IPS-20b (cell line): ENCODE results near the gene DARS1.

Experiments
- H3K27ac ChIP-seq: one replicate; pipeline ENCODE4 v1.5.1; 2013; ENCODE audit warnings: low read length
- H3K27me3 ChIP-seq: 2 replicates; pipeline ENCODE4 v1.6.1; 2013; ENCODE audit warnings: mild to moderate bottlenecking, low read length, inconsistent platforms; ENCODE audit not compliant: insufficient read depth
- H3K36me3 ChIP-seq: 2 replicates; pipeline ENCODE4 v1.6.1; 2013; ENCODE audit warnings: low read depth, mild to moderate bottlenecking, inconsistent platforms, low read length, moderate library complexity; ENCODE audit not compliant: insufficient read depth
- H3K4me1 ChIP-seq: 2 replicates; pipeline ENCODE4 v1.6.1; 2013; ENCODE audit warnings: mild to moderate bottlenecking, control low read depth, inconsistent platforms, low read length, moderate library complexity; ENCODE audit not compliant: insufficient read depth
- H3K4me3 ChIP-seq: 2 replicates; pipeline ENCODE4 v1.5.1; 2013; ENCODE audit warnings: mild to moderate bottlenecking, low read length, inconsistent platforms
- H3K9ac ChIP-seq: 2 replicates; pipeline ENCODE4 v1.6.1; 2013; ENCODE audit warnings: low read depth, mild to moderate bottlenecking, inconsistent platforms, low read length, moderate library complexity
- H3K9me3 ChIP-seq: 2 replicates; pipeline ENCODE4 v1.6.1; 2013; ENCODE audit warnings: mild to moderate bottlenecking, low read depth, low read length, inconsistent platforms; ENCODE audit not compliant: insufficient read depth

The DARS1 gene

GRCh38 chr2:135998879-135999278 is 13.5 kb upstream of the DARS1 start:
- no peaks in the 10 kb centered on the region for H3K9me3 ChIP-seq
- H3K4me1 ChIP-seq = no peaks in the 10 kb centered on the region; the same call in 1 of the 2 replicates
- H3K9ac ChIP-seq = no peak overlapping the region
- H3K27me3 ChIP-seq = no peaks in the 10 kb centered on the region
- no peak overlapping the region for H3K27ac ChIP-seq
- H3K4me3 ChIP-seq = no peak overlapping the region
- H3K36me3 ChIP-seq = no peaks in the 10 kb centered on the region

- Histone ChIP-seq H3K4me1 (no peaks in the 10 kb centered on the region; the same call in 1 of the 2 replicates), H3K36me3 (no peaks in the 10 kb centered on the region), H3K27me3 (no peaks in the 10 kb centered on the region), H3K9me3 (no peaks in the 10 kb centered on the region), H3K9ac (no peak overlapping the region), H3K27ac (no peak overlapping the region), H3K4me3 (no peak overlapping the region)
These were observed 12.0 kb upstream of the DARS1 start for GRCh38 chr2:135997380-135997779.

GRCh38 chr2:135996304-135996703 is 10.9 kb upstream of the DARS1 start:
- H3K4me3 ChIP-seq = no peak overlapping the region
- no peaks in the 10 kb centered on the region for H3K36me3 ChIP-seq
- no peak overlapping the region for H3K9ac ChIP-seq
- H3K9me3 ChIP-seq = no peaks in the 10 kb centered on the region
- H3K27me3 ChIP-seq = no peaks in the 10 kb centered on the region
- no peak overlapping the region for H3K27ac ChIP-seq
- no peaks in the 10 kb centered on the region; the same call in 1 of the 2 replicates for H3K4me1 ChIP-seq

GRCh38 chr2:135994281-135994680 is 8.9 kb upstream of the DARS1 start:
- Histone ChIP-seq H3K36me3 (no peaks in the 10 kb centered on the region), H3K9me3 (no peaks in the 10 kb centered on the region), H3K4me1 (no peaks in the 10 kb centered on the region), H3K9ac (no peak overlapping the region), H3K27ac (no peak overlapping the region), H3K27me3 (no peaks in the 10 kb centered on the region), H3K4me3 (no peak overlapping the region)

- H3K27me3 ChIP-seq = no peaks in the 10 kb centered on the region
- H3K27ac ChIP-seq = no peak overlapping the region
- no peak overlapping the region for H3K9ac ChIP-seq
- no peak overlapping the region for H3K4me3 ChIP-seq
- no peaks in the 10 kb centered on the region for H3K36me3 ChIP-seq
- no peaks in the 10 kb centered on the region for H3K4me1 ChIP-seq
- H3K9me3 ChIP-seq = no peaks in the 10 kb centered on the region
These were observed 8.0 kb upstream of the DARS1 start for GRCh38 chr2:135993421-135993820.

GRCh38 chr2:135991861-135992260 is 6.4 kb upstream of the DARS1 start:
- no peak overlapping the region for H3K27ac ChIP-seq
- H3K36me3 ChIP-seq = no peaks in the 10 kb centered on the region
- no peak overlapping the region for H3K9ac ChIP-seq

GRCh38 chr2:135987441-135987840 is 2.0 kb upstream of the DARS1 start:
- Histone ChIP-seq H3K9ac (no peak overlapping the region), H3K27ac (no peak overlapping the region), H3K4me1 (peaks cover 7% of the 10 kb centered on the region), H3K36me3 (peaks cover 5% of the 10 kb centered on the region), H3K9me3 (no peaks in the 10 kb centered on the region), H3K4me3 (no peak overlapping the region), H3K27me3 (no peaks in the 10 kb centered on the region)

More at GRCh38 chr2:135991861-135992260, 6.4 kb upstream of the DARS1 start:
- no peaks in the 10 kb centered on the region for H3K9me3 ChIP-seq
- no peaks in the 10 kb centered on the region for H3K27me3 ChIP-seq
- no peak overlapping the region for H3K4me3 ChIP-seq
- no peaks in the 10 kb centered on the region for H3K4me1 ChIP-seq

- Histone ChIP-seq H3K27me3 (no peaks in the 10 kb centered on the region), H3K27ac (no peak overlapping the region), H3K9ac (no peak overlapping the region), H3K4me1 (peaks cover 7% of the 10 kb centered on the region), H3K36me3 (peaks cover 12% of the 10 kb centered on the region), H3K4me3 (no peak overlapping the region), H3K9me3 (no peaks in the 10 kb centered on the region)
These were observed 1.1 kb upstream of the DARS1 start for GRCh38 chr2:135986507-135986906.

GRCh38 chr2:135985826-135986393 is 484 bp upstream of the DARS1 start:
- H3K4me3 ChIP-seq = peak overlapping the region; percentile 78
- peak overlapping the region; percentile 94 for H3K9ac ChIP-seq
- H3K9me3 ChIP-seq = no peaks in the 10 kb centered on the region
- H3K4me1 ChIP-seq = peaks cover 7% of the 10 kb centered on the region
- peaks cover 18% of the 10 kb centered on the region for H3K36me3 ChIP-seq
- no peak overlapping the region for H3K27ac ChIP-seq
- no peaks in the 10 kb centered on the region for H3K27me3 ChIP-seq

- H3K36me3 ChIP-seq = peaks cover 33% of the 10 kb centered on the region
- H3K9me3 ChIP-seq = no peaks in the 10 kb centered on the region
- H3K4me1 ChIP-seq = peaks cover 10% of the 10 kb centered on the region
- peak overlapping the region; percentile 78 for H3K4me3 ChIP-seq
- no peaks in the 10 kb centered on the region for H3K27me3 ChIP-seq
- H3K9ac ChIP-seq = peak overlapping the region; percentile 94
- H3K27ac ChIP-seq = no peak overlapping the region
These were observed 1.0 kb downstream of the DARS1 start for GRCh38 chr2:135984199-135985017.

GRCh38 chr2:135980434-135981079 is 4.9 kb downstream of the DARS1 start:
- no peak overlapping the region for H3K4me3 ChIP-seq
- no peak overlapping the region for H3K27ac ChIP-seq
- peaks cover 68% of the 10 kb centered on the region for H3K36me3 ChIP-seq
- H3K4me1 ChIP-seq = peaks cover 12% of the 10 kb centered on the region
- H3K9ac ChIP-seq = no peak overlapping the region
- H3K9me3 ChIP-seq = no peaks in the 10 kb centered on the region
- H3K27me3 ChIP-seq = no peaks in the 10 kb centered on the region
